H1 (cell line): ENCODE results near the gene KCNE4. TPM values are rescaled to one million over a fixed set of nuclear protein-coding genes. Genes with fewer than 3 reads are reported as not detected.

Source experiments
- CTCF ChIA-PET: fragments of 300-600 bp; sonication (Branson Sonifier 250); formaldehyde crosslinking; loops from one replicate; lab custom pipeline; 2021; ENCODE audit not compliant: partially characterized antibody; lab: Charles Lee
- POLR2A ChIA-PET: fragments of 300-600 bp; sonication (Branson Sonifier 250); formaldehyde crosslinking; loops from one replicate; lab custom pipeline; 2021; ENCODE audit warnings: inconsistent platforms; ENCODE audit not compliant: partially characterized antibody; lab: Charles Lee
- DNase-seq, 2 experiments: peaks; one replicate each; pipeline versions ENCODE4 v3.0.0 to v3.0.0-alpha.2; 2010 to 2022; ENCODE audit warnings: low spot score in 2 of 2, low read depth in 1 of 2, mixed read lengths in 1 of 2
- FAIRE-seq: peaks from 2 replicates; lab custom pipeline; 2011; peaks lifted over from hg19 to GRCh38; lab: Jason Lieb, UNC
- H2AFZ ChIP-seq: 2 replicates; pipeline ENCODE4 v1.8.1; 2012; ENCODE audit warnings: low read length, inconsistent platforms
- H2AK5ac ChIP-seq: 2 replicates; pipeline ENCODE4 v1.6.1; 2013; ENCODE audit warnings: low read depth, low read length
- H2BK120ac ChIP-seq: replicated peaks from 2 replicates; pipeline ENCODE3; 2013; ENCODE audit warnings: low read depth, low read length, inconsistent platforms
- H2BK12ac ChIP-seq: 2 replicates; pipeline ENCODE4 v1.6.1; 2013; ENCODE audit warnings: low read depth, low read length
- H2BK15ac ChIP-seq: 2 replicates; pipeline ENCODE4 v1.6.1; 2013; ENCODE audit warnings: low read length
- H2BK20ac ChIP-seq: 2 replicates; pipeline ENCODE4 v1.6.1; 2013; ENCODE audit warnings: low read length
- H2BK5ac ChIP-seq: 2 replicates; pipeline ENCODE4 v1.6.1; 2013; ENCODE audit warnings: low read depth, low read length
- H3K14ac ChIP-seq: 2 replicates; pipeline ENCODE4 v1.6.1; 2013; ENCODE audit warnings: inconsistent platforms; ENCODE audit not compliant: insufficient read length
- H3K18ac ChIP-seq: 2 replicates; pipeline ENCODE4 v1.6.1; 2013; ENCODE audit warnings: low read length; ENCODE audit errors: extremely low read depth
- H3K23ac ChIP-seq: 2 replicates; pipeline ENCODE4 v1.6.1; 2013; ENCODE audit warnings: inconsistent platforms; ENCODE audit not compliant: insufficient read length
- H3K23me2 ChIP-seq: 2 replicates; pipeline ENCODE4 v1.6.1; 2013; ENCODE audit warnings: low read depth, low read length
- H3K27ac ChIP-seq: 2 replicates; pipeline ENCODE4 v1.6.1; 2011; ENCODE audit warnings: low read depth, low read length, inconsistent platforms
- H3K27me3 ChIP-seq, 4 experiments: replicated peaks in 1 of 4; 1 replicate in 1 of 4; 2 replicates in 3 of 4; pipeline versions ENCODE4 v1.6.1 to v1.8.1; 2011 to 2013; ENCODE audit warnings: low read length in 3 of 4, mild to moderate bottlenecking in 3 of 4, inconsistent platforms in 2 of 4, mixed read lengths in 2 of 4, moderate library complexity in 1 of 4; ENCODE audit not compliant: control insufficient read depth in 3 of 4, insufficient read depth in 3 of 4; ENCODE audit errors: extremely low read depth in 1 of 4
- H3K36me3 ChIP-seq, 4 experiments: 2 replicates each; pipeline versions ENCODE4 v1.6.1 to v1.8.1; 2011 to 2013; ENCODE audit warnings: mild to moderate bottlenecking in 4 of 4, low read length in 3 of 4, moderate library complexity in 2 of 4, control low read depth in 1 of 4, inconsistent platforms in 1 of 4; ENCODE audit not compliant: insufficient read depth in 4 of 4, control insufficient read depth in 2 of 4
- H3K4ac ChIP-seq: replicated peaks from 2 replicates; pipeline ENCODE3; 2013; ENCODE audit warnings: low read length, low read depth, mixed read lengths, inconsistent platforms; ENCODE audit not compliant: insufficient read length
- H3K4me1 ChIP-seq, 4 experiments: replicated peaks in 1 of 4; 1 replicate in 1 of 4; 2 replicates in 3 of 4; pipeline versions ENCODE4 v1.6.1 to v1.8.1; 2011 to 2013; ENCODE audit warnings: low read length in 3 of 4, inconsistent platforms in 2 of 4, mixed read lengths in 1 of 4; ENCODE audit not compliant: insufficient read depth in 4 of 4, control insufficient read depth in 3 of 4
- H3K4me2 ChIP-seq, 2 experiments: 2 replicates each; pipeline versions ENCODE4 v1.6.1 to v1.8.1; 2011 to 2013; ENCODE audit warnings: low read depth in 2 of 2, low read length in 2 of 2, control low read depth in 1 of 2, inconsistent platforms in 1 of 2, mild to moderate bottlenecking in 1 of 2; ENCODE audit not compliant: insufficient read depth in 1 of 2
- H3K4me3 ChIP-seq, 4 experiments: fragments of 200-600, 300-600 bp in 1 of 4; sonication (generic), shearing (Covaris generic), sonication (Bioruptor Twin) in 1 of 4; 2 replicates each; pipeline versions ENCODE4 v1.5.1 to v1.8.1; 2011 to 2016; ENCODE audit warnings: low read length in 4 of 4, low read depth in 3 of 4, control low read depth in 2 of 4, inconsistent platforms in 2 of 4, mild to moderate bottlenecking in 2 of 4, mixed read lengths in 1 of 4, moderate library complexity in 1 of 4; ENCODE audit not compliant: insufficient read depth in 2 of 4; ENCODE audit errors: extremely low read depth in 1 of 4
- H3K56ac ChIP-seq: replicated peaks from 2 replicates; pipeline ENCODE3; 2013; ENCODE audit warnings: low read depth, mild to moderate bottlenecking, mixed read lengths, low read length, inconsistent platforms; ENCODE audit not compliant: insufficient read length
- H3K79me1 ChIP-seq: 2 replicates; pipeline ENCODE4 v1.6.1; 2013; ENCODE audit warnings: low read depth, low read length, control low read depth
- H3K79me2 ChIP-seq, 2 experiments: 2 replicates each; pipeline versions ENCODE4 v1.6.1 to v1.8.1; 2012 to 2013; ENCODE audit warnings: low read length in 2 of 2, mild to moderate bottlenecking in 2 of 2, inconsistent platforms in 1 of 2; ENCODE audit not compliant: insufficient read depth in 2 of 2, control insufficient read depth in 1 of 2
- H3K9ac ChIP-seq, 4 experiments: replicated peaks in 1 of 4; 1 replicate in 1 of 4; 2 replicates in 3 of 4; pipeline versions ENCODE4 v1.6.1 to v1.8.1; 2011 to 2013; ENCODE audit warnings: low read depth in 3 of 4, low read length in 3 of 4, control low read depth in 2 of 4, mild to moderate bottlenecking in 2 of 4, moderate library complexity in 2 of 4, inconsistent platforms in 1 of 4; ENCODE audit errors: extremely low read depth in 1 of 4
- H3K9me3 ChIP-seq, 2 experiments: 2 replicates each; pipeline versions ENCODE4 v1.6.1 to v1.8.1; 2012 to 2013; ENCODE audit warnings: mild to moderate bottlenecking in 2 of 2, moderate library complexity in 2 of 2, control low read depth in 1 of 2, inconsistent platforms in 1 of 2, low read depth in 1 of 2, low read length in 1 of 2, mixed read lengths in 1 of 2; ENCODE audit not compliant: insufficient read depth in 2 of 2
- H4K20me1 ChIP-seq, 2 experiments: replicated peaks in 1 of 2; 2 replicates each; pipeline versions ENCODE3 to v1.8.1; 2011 to 2013; ENCODE audit warnings: inconsistent platforms in 2 of 2, low read length in 2 of 2, mild to moderate bottlenecking in 1 of 2; ENCODE audit not compliant: insufficient read depth in 2 of 2, control insufficient read depth in 1 of 2
- H4K5ac ChIP-seq: 2 replicates; pipeline ENCODE4 v1.6.1; 2013; ENCODE audit warnings: low read length, low read depth, mixed read lengths, inconsistent platforms; ENCODE audit not compliant: insufficient read length
- H4K8ac ChIP-seq: 2 replicates; pipeline ENCODE4 v1.8.0; 2013; ENCODE audit warnings: mild to moderate bottlenecking, moderate library complexity, low read length, inconsistent platforms; ENCODE audit not compliant: insufficient read depth; ENCODE audit errors: extremely low read depth
- H4K91ac ChIP-seq: replicated peaks from 2 replicates; pipeline ENCODE3; 2013; ENCODE audit warnings: low read length, mixed read lengths, inconsistent platforms; ENCODE audit not compliant: insufficient read length
- ASH2L ChIP-seq: fragments of 200-600, 300-600 bp; sonication (generic); IDR thresholded peaks from one replicate; pipeline ENCODE4 v1.7.1; 2017; ENCODE audit warnings: low read length
- BACH1 ChIP-seq: IDR thresholded peaks from 2 replicates; pipeline ENCODE4 v1.6.1; 2012; ENCODE audit warnings: low read length, improper control_type of control experiment
- BCL11A ChIP-seq, 2 experiments: IDR thresholded peaks; one replicate each; pipeline ENCODE4 v1.6.1; 2011; ENCODE audit warnings: low read depth in 2 of 2, low read length in 2 of 2, mild to moderate bottlenecking in 2 of 2
- E2F6 ChIP-seq: IDR thresholded peaks from 2 replicates; pipeline ENCODE4 v1.6.1; 2012; ENCODE audit warnings: inconsistent platforms
- FOSL1 ChIP-seq: IDR thresholded peaks from 2 replicates; pipeline ENCODE4 v1.6.1; 2011; ENCODE audit warnings: mild to moderate bottlenecking, low read depth, low read length, moderate library complexity; ENCODE audit not compliant: insufficient read depth
- HDAC2 ChIP-seq, 2 experiments: fragments of 300-600 bp in 1 of 2; sonication (generic) in 1 of 2; IDR thresholded peaks; 2 replicates each; pipeline ENCODE4 v1.6.1; 2011 to 2012; ENCODE audit warnings: low read depth in 2 of 2, low read length in 2 of 2, mild to moderate bottlenecking in 2 of 2, moderate library complexity in 2 of 2, borderline replicate concordance in 1 of 2, inconsistent platforms in 1 of 2
- KDM5A ChIP-seq: fragments of 200-600 bp; IDR thresholded peaks from 2 replicates; pipeline ENCODE4 v1.7.1; 2012; ENCODE audit warnings: mild to moderate bottlenecking, low read length, inconsistent platforms, mixed read lengths
- MAFK ChIP-seq: IDR thresholded peaks from 2 replicates; pipeline ENCODE4 v1.6.1; 2012; ENCODE audit warnings: low read depth, mild to moderate bottlenecking, improper control_type of control experiment, low read length
- RBBP5 ChIP-seq: IDR thresholded peaks from 2 replicates; pipeline ENCODE4 v1.7.1; 2012; ENCODE audit warnings: low read depth, mild to moderate bottlenecking, inconsistent platforms, low read length, moderate library complexity, borderline replicate concordance
- SP1 ChIP-seq: IDR thresholded peaks from 2 replicates; pipeline ENCODE4 v1.6.1; 2011; ENCODE audit warnings: low read depth, low read length
- SP2 ChIP-seq: IDR thresholded peaks from 2 replicates; pipeline ENCODE4 v1.6.1; 2012; ENCODE audit warnings: mild to moderate bottlenecking, low read length, inconsistent platforms
- TAF1 ChIP-seq: IDR thresholded peaks from 2 replicates; pipeline ENCODE4 v1.6.1; 2011; ENCODE audit warnings: mild to moderate bottlenecking, low read depth, low read length
- TBP ChIP-seq: IDR thresholded peaks from 2 replicates; pipeline ENCODE4 v1.6.1; 2011; ENCODE audit warnings: low read depth, low read length, improper control_type of control experiment
- WGBS, 2 experiments: shearing (Covaris generic) in 1 of 2; methylation state at CpG; one replicate each; pipeline versions ENCODE4 v1.1.6 to v1.1.7; 2013 to 2015; ENCODE audit warnings: low lambda C conversion rate in 2 of 2, mixed read lengths in 2 of 2, inconsistent platforms in 1 of 2, low coverage in 1 of 2, missing lambda C conversion rate in 1 of 2; ENCODE audit not compliant: insufficient replicate concordance in 2 of 2, insufficient coverage in 1 of 2, insufficient read length in 1 of 2; ENCODE audit errors: extremely low coverage in 1 of 2, missing lambda C conversion rate in 1 of 2; 5-methylcytosine and 5-hydroxymethylcytosine counted together
- polyA plus RNA-seq, 7 experiments: library from polyadenylated mRNA; depleted of rRNA in 3 of 7; stranded (reverse) in 5 of 7; unstranded in 2 of 7; fragments of >200 nt in 5 of 7; fragments of 200-250 nt in 2 of 7; gene quantifications; 1 replicate in 5 of 7; 2 replicates in 1 of 7; 4 replicates in 1 of 7; pipeline versions ENCODE4 v1.2.1 to v1.2.3, GENCODE V29; 2011 to 2013; ENCODE audit warnings: missing spikeins in 2 of 7, mixed read lengths in 2 of 7
- total RNA-seq: library from RNA; stranded (reverse); fragmentation: NEBNext Ultra II Directional; extraction: Animal tissue kit (Norgen Biotek cat#: 25700); gene quantifications from 2 replicates; pipeline ENCODE4 v1.2.1, GENCODE V29; 2021

The KCNE4 gene
- total and polyA plus RNA-seq, 2 of the 8 experiments (the other 6 are each of a cell fraction or from before 2014, with no cell fraction given), result 0.08 to 0.09 TPM

- H3K4me2 ChIP-seq, result no peak overlapping the region
- POLR2A ChIA-PET, result no interaction called here
- no peaks in the 10 kb centered on the region for H3K79me1 ChIP-seq
- no peaks in the 10 kb centered on the region; a peak in 1 of 7 replicates for H3K4me1 ChIP-seq
- H4K20me1 ChIP-seq, result no peaks in the 10 kb centered on the region
- no peak overlapping the region for H4K8ac ChIP-seq
- CTCF ChIA-PET, result interaction anchor here (1.5 kb wide), 1 partner anchor 37 kb away, joined by 3 read pairs; no protein-coding TSS in a partner anchor
- H2BK20ac ChIP-seq, result no peak overlapping the region
- no peaks in the 10 kb centered on the region for H3K36me3 ChIP-seq
- no peak overlapping the region for H3K4ac ChIP-seq
- no peak overlapping the region for H3K4me3 ChIP-seq
- no peak overlapping the region for H2BK120ac ChIP-seq
- no peak overlapping the region for H4K91ac ChIP-seq
- no peak overlapping the region for H3K23ac ChIP-seq
- H3K27me3 ChIP-seq, result no peaks in the 10 kb centered on the region
- H3K23me2 ChIP-seq, result no peaks in the 10 kb centered on the region
- H2AFZ ChIP-seq, result no peak overlapping the region
- DNase-seq, result no peak
- H2BK12ac ChIP-seq, result no peak overlapping the region
- no peak overlapping the region for H3K56ac ChIP-seq
- no peak overlapping the region for H3K18ac ChIP-seq
- H2AK5ac ChIP-seq, result no peak overlapping the region
- no peak overlapping the region for H3K9ac ChIP-seq
- WGBS, 2 experiments, result 83% methylated on average over 4 of the region's 5 CpGs; no CpG with 5 or more reads in 1 of the 2 experiments
- no peak overlapping the region for H2BK15ac ChIP-seq
- FAIRE-seq, result no peak
- H3K14ac ChIP-seq, result no peak overlapping the region
- H3K9me3 ChIP-seq, result 0 out of 4 replicates have a peak, but pooled peaks cover 0 to 3% of the 10 kb centered on the region in 2 experiments
- no peak overlapping the region for H3K27ac ChIP-seq
- H4K5ac ChIP-seq, result no peak overlapping the region
- no peak overlapping the region for H2BK5ac ChIP-seq
- no peaks in the 10 kb centered on the region for H3K79me2 ChIP-seq
- TF ChIP-seq FOSL1 (no peak), MAFK (no peak), BACH1 (no peak), KDM5A (no peak), RBBP5 (no peak), E2F6 (no peak), ASH2L (no peak), TAF1 (no peak), HDAC2 (IDR thresholded peaks at IDR 0.05; ENCODE audit: borderline replicate concordance in 1 of 2, low read depth in 2 of 2, low read length in 2 of 2) (no peak), SP1 (no peak), SP2 (no peak), BCL11A (IDR thresholded peaks at IDR 0.05; ENCODE audit: low read depth in 2 of 2, low read length in 2 of 2) (no peak), TBP (no peak)
These were observed 6.9 kb upstream of the KCNE4 start for GRCh38 chr2:223044916-223045700.
